Amniotic stem cell (primary cell): ENCODE measurements around the gene ARL15.

Experiments
- DNase-seq: peaks from one replicate; lab custom pipeline; 2025; lab: John Stamatoyannopoulos, UW

ARL15 gene

DNA sequence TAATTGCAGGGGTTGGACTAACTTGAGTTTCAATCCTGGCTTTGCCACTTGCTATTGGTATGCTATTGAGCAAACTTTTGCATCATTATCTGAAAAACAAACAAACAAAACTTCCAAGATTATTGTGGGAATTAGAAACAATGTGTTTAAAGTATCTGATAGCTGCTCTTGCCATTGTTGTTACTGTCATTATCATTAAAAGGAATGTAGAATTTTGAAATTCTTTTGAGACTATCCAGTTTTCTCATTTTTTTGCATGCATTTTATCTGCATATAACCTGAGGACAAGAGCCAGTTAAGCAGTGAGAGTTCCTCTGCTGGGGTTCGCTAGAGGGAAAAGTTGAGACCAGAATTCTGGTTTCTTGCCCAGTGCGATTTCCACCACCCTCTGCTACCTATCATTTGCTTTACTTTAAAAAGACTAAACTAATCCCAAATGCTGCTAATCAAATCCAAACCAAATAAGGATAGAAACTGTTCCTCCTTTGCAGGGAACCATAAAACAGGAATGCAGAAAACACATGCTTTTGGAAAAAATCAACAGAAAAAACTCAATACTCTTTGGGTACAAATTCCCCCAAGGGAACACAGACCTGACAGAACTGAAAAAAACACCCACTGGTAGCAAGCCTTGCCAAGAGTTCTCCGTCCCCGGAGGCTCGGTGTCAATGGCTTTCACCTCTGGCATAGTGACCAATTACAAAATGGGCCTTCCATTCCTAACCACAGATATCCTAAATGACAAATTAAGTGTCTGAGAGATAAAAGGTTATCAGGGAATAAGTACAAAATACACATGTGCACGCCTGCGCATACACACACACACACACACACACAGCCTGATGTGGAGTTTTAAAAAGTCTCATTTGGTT, 373.7 kb downstream of the ARL15 start:
- no peak for DNase-seq

GRCh38 chr5:53934151-53934820, 376.1 kb downstream of the ARL15 start:
- no peak for DNase-seq

GRCh38 chr5:53932351-53932750, 378.0 kb downstream of the ARL15 start:
- DNase-seq = no peak

GRCh38 chr5:53930457-53930856, 379.9 kb downstream of the ARL15 start:
- DNase-seq = no peak

- DNase-seq = no peak
Measured at GRCh38 chr5:53929570-53929969, 380.8 kb downstream of the ARL15 start.

DNA sequence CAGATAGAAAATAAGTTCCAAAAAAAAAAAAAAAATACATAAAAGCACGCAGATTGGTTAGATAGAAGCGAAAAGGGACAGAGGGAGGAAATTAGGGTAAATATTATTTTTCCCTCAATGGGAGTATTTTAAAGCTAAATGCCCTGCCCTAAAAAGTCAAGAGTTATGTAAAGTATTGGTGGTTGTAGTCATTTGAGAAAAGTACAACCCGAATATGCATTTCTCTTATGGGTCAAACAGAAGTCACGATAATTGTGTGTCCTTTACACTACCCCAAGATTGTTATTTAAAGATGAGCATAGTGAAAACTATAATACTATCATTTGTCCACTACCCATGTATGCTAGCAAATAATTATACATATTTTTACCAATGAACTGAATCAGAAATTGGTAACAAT, 381.2 kb downstream of the ARL15 start:
- DNase-seq = no peak

- DNase-seq = no peak
Measured at GRCh38 chr5:53928641-53929040, 381.7 kb downstream of the ARL15 start.

DNA sequence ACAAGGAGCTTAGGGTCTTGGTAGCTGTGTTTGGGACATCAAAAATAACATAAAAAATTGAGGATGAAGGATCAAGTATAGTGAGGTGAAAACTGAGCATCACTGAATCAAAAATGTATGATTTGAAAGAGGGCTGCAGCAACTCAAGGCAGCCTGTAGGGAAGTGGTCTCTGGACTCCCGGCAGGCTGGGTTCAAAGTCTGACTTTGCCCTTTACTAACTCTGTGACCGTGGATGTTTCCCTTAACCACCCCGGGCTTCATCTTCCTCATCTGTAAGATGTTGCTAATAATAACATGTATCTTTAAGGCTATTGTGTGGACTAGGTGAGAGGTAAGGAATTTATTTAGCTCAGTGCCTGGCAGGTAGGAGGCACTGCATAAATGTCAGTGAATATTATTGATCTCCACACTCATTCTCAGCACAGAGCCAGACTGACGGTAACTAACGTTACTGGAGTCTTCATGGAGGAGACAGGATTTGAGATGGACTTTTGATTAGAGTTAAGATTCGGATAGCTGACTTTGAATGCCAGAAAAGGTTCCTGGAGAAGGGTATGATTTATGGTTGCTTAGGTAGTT, 382.6 kb downstream of the ARL15 start:
- DNase-seq = no peak

DNA sequence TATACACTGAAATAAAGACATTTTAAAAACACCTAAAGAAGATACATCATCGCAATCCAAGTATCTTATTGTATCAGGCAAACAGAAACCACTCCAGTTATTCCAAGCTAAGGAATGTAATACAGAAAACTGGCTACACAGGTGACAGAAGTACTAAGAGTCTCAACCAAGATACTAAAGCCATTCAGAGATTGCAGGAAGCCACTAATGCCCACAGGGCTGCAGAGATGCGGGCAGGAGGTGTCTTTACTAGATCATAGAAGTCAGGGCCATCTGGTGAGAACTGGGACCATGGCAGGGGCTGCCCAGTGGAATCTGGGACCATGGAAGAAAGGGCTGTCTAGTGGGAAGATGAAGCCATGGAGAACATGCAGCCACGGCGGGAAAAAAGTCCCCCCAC, 384.3 kb downstream of the ARL15 start:
- no peak for DNase-seq

DNA sequence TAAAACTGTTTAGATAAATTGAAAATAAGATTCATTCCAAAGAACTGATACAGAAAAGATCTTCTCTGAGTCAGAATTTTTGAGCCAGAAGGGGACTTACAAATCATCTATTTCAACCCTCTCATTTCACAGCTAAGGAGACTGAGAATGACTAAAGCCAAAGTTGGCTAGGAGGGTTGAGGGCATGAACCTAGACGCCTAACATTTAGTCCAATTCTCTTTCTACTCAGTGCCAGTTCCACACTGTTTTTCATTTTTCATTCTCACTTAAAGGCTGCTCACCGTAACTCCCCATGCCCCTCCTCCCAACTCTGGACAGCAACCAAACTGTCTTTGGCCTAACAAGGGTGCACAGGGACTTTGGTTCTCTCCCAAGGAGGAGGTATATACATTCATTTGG, 386.0 kb downstream of the ARL15 start:
- no peak for DNase-seq

DNA sequence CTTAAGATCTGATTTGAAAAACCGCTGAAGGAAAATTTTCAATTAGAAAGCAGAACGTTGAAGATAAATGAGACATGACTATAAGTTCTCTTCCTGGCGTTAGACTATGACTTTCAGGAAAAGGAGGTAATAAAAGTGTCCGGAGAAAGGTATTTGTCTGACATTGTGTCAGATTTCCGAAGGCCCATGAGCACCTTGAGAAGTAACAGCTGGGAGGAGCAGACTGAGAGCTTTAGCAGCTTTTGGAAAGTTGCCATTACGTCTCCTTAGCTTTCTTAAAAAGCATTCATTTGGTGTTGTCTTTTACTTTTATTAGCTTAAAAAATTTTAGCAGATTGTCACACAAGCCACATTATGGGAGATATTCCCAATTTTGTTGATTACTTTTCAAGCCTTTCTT, 386.4 kb downstream of the ARL15 start:
- no peak for DNase-seq

DNA sequence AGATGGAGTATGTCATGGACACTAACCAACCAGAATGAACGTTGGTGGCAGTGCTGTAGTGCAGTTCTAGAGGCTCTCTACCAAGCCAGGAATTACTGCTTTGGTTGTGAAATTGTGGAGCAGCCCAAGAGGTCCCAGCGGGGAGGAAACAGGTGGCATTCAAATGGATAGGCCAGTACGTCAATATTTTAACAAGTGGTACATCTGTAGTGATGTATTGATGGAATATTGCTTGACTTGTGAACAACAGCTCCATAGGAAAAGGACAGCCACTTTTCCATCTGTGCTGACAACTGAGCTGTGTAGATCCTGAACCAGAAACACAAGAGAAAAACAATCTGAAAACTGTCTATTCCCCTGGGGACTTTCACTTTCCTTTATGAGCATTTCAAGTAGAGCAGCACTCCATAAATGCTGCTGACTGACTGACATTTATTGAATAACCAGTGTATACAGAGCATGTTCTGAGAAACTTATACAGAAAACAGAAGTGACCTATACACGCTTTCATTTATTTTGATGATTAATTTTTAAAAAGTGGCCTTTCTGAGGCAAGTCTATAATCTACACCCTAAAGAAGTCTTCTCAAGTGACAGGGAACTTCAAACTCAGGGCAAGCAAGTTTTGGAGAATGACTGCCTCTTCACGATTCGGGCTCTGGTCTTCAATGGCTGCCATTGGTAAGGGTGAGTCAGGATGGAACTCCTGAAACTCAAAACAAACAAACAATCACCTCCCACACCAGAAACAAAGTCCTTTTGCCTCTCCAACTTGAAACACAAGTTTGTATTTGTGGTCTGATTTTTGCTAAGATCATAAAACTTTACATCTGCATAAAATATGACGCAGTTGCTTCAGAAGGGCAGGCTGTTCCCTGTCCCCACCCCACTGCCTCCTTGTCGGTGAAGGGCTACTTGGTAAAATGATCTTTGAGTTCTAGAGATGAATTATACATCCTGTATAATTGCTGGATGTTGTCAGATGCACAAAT, 387.6 kb downstream of the ARL15 start:
- no peak for DNase-seq

GRCh38 chr5:53917826-53918225, 392.5 kb downstream of the ARL15 start:
- DNase-seq = no peak

DNA sequence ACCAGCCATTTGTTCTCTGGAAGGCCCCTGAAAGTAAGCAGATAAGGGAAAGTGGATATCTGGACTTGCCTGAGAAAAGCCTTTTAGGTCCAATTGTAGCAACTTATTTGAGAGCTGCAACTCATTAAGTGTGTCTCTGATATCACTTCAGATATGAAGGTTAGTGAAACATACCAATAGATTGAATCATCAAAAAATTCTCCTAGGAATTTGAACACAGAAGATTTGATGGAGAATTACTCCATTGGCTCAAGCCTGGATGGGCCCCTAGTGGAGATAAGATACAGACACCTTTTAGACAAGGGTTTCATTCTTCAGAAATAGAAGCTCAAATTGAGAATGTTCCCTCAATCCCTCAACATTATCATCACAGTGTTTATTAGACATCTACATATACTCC, 393.3 kb downstream of the ARL15 start:
- no peak for DNase-seq

GRCh38 chr5:53915120-53915519, 395.3 kb downstream of the ARL15 start:
- DNase-seq = no peak

DNA sequence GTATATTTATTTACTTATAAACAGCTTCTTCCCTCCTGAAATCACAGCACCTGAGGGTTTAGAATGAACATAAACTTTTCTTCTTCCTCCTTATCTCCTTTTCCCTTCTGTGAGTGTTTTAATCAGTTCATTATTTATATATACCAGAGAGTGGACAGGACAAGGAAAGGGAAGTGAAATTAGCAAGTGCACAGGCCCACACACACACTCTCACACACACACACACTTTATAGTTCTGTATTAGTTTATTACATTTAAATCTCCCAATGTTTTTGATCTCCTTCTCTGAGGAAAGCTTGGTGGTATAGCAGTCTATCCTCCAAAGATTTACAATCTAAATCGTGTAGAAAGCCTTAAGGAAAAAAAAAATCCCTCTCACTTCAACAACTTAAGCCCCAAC, 396.4 kb downstream of the ARL15 start:
- DNase-seq = no peak

DNA sequence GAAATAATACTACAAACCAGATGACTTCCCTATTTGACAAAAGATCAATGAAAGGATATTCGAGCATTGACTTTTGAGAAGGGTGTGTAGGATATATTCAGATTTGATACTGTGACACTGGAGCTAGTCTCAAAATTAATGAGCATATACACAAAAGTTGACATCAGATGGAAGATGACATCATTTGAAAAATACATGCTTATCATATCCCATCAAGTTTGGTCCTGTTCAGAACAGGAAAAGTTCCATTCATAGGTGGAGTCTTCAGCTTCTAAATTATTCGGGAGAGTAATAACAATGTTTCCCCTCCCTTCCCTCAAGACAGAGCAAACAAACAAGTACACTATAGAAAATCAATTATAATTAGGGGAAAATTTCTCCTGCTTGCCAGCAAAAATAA, 401.6 kb downstream of the ARL15 start:
- DNase-seq = no peak

GRCh38 chr5:53907827-53908226, 402.5 kb downstream of the ARL15 start:
- DNase-seq = no peak

- no peak for DNase-seq
Measured at GRCh38 chr5:53906736-53907135, 403.6 kb downstream of the ARL15 start.

GRCh38 chr5:53902296-53902907, 408.0 kb downstream of the ARL15 start:
- DNase-seq = no peak

DNA sequence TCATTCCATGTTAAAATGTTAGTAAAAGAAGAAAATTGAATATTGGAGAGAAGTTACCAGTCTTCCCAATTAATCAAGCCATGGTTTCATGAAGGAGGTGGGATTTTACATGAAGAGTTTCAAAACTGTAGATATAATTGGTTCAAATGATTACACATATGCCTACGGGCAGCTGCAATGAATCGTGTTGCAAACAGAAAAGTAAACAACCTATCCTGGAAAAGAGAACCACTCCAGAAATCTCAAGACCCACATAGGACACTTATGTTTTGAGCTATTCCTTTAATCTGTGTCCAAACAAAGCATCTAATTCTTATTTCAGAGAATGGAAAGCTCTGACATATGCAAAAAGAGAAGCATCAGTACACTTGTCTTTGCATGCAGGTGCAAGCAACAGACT, 409.7 kb downstream of the ARL15 start:
- no peak for DNase-seq
